GM12878 (cell line): Measurements from ENCODE around the gene USP5. TPM values are rescaled to one million over a fixed set of nuclear protein-coding genes. Genes with fewer than 3 reads are reported as not detected.

ENCODE experiments used
- ATF7 ChIP-seq: fragments of 450-650 bp; IDR thresholded peaks from 2 replicates; pipeline ENCODE4 v1.6.1; 2016; ENCODE audit warnings: low read depth, mild to moderate bottlenecking
- CHD4 ChIP-seq: fragments of 200-600 bp; sonication (generic); IDR thresholded peaks from 2 replicates; pipeline ENCODE4 v1.6.1; 2016; ENCODE audit warnings: mild to moderate bottlenecking
- CREB1 ChIP-seq: IDR thresholded peaks from 2 replicates; pipeline ENCODE4 v1.6.1; 2012; ENCODE audit warnings: low read depth, mild to moderate bottlenecking, inconsistent platforms
- E2F8 ChIP-seq: fragments of 450-650 bp; IDR thresholded peaks from 2 replicates; pipeline ENCODE4 v1.6.1; 2018; ENCODE audit warnings: mild to moderate bottlenecking, low read depth, moderate library complexity; ENCODE audit not compliant: partially characterized antibody
- GATAD2B ChIP-seq: fragments of 450-650 bp; conservative IDR thresholded peaks from 2 replicates; pipeline ENCODE4 v1.6.1; 2017; ENCODE audit warnings: low read depth, mild to moderate bottlenecking, moderate library complexity
- IKZF1 ChIP-seq: fragments of 450-650 bp; conservative IDR thresholded peaks from 2 replicates; pipeline ENCODE4 v1.6.1; 2017; ENCODE audit warnings: antibody characterized with exemption, mild to moderate bottlenecking
- MTA3 ChIP-seq: IDR thresholded peaks from 2 replicates; pipeline ENCODE4 v1.6.1; 2012; ENCODE audit warnings: low read length, inconsistent platforms, borderline replicate concordance
- POLR2A ChIP-seq: IDR thresholded peaks from 2 replicates; pipeline ENCODE4 v1.6.1; 2011; ENCODE audit warnings: low read depth, mild to moderate bottlenecking, low read length
- RB1 ChIP-seq: fragments of 450-650 bp; formaldehyde crosslinking; IDR thresholded peaks from 2 replicates; pipeline ENCODE4 v1.6.1; 2017; ENCODE audit warnings: mild to moderate bottlenecking, borderline replicate concordance
- SIN3A ChIP-seq: IDR thresholded peaks from 2 replicates; pipeline ENCODE4 v1.6.1; 2012; ENCODE audit warnings: low read depth, low read length, improper control_type of control experiment
- SKIL ChIP-seq: fragments of 450-650 bp; IDR thresholded peaks from 2 replicates; pipeline ENCODE4 v1.6.1; 2017; ENCODE audit warnings: mild to moderate bottlenecking, low read depth, inconsistent platforms; ENCODE audit not compliant: poor library complexity, severe bottlenecking
- SP1 ChIP-seq: IDR thresholded peaks from one replicate; pipeline ENCODE4 v1.6.1; 2011; ENCODE audit warnings: low read depth, low read length
- SRF ChIP-seq, 2 experiments: IDR thresholded peaks; 2 replicates each; pipeline ENCODE4 v1.6.1; 2011; ENCODE audit warnings: low read depth in 2 of 2, low read length in 2 of 2, mild to moderate bottlenecking in 1 of 2, moderate library complexity in 1 of 2
- TAF1 ChIP-seq: IDR thresholded peaks from 2 replicates; pipeline ENCODE4 v1.6.1; 2011; ENCODE audit warnings: mild to moderate bottlenecking, low read depth, low read length, borderline replicate concordance
- polyA plus RNA-seq, 11 experiments: library from polyadenylated mRNA; depleted of rRNA in 4 of 11; unstranded in 6 of 11; stranded (reverse) in 5 of 11; fragments of >200 nt; fragmentation: Nextera tagmentation in 4 of 11; fragmentation: Illumina TruSeq in 1 of 11; extraction: Ambion mirVana in 4 of 11; extraction: Trizol in 1 of 11; gene quantifications; 1 replicate in 1 of 11; 2 replicates in 10 of 11; pipeline versions ENCODE4 v1.2.1 to v1.2.3, GENCODE V29; 2011 to 2016; ENCODE audit warnings: inconsistent platforms in 2 of 11, missing spikeins in 2 of 11, low read depth in 1 of 11
- total RNA-seq, 4 experiments: library from RNA; depleted of rRNA in 3 of 4; stranded (reverse); fragments of >200 nt in 3 of 4; fragmentation: Illumina TruSeq in 1 of 4; extraction: Trizol in 1 of 4; gene quantifications; 2 replicates each; pipeline versions ENCODE4 v1.2.1 to v1.2.3, GENCODE V29; 2013 to 2021
- TF ChIP-seq, protein P1 (sequence below): IDR thresholded peaks from 2 replicates; pipeline ENCODE4 v1.6.1; 2012; ENCODE audit warnings: low read length, inconsistent platforms
- TF ChIP-seq, protein P2 (sequence below): fragments of 450-650 bp; IDR thresholded peaks from 2 replicates; pipeline ENCODE4 v1.6.1; 2016; ENCODE audit warnings: mild to moderate bottlenecking, moderate library complexity, borderline replicate concordance

Gene USP5
- total and polyA plus RNA-seq, 10 of the 15 experiments (the other 5 are each of a cell fraction or from before 2014, with no cell fraction given), result 2.5 to 124 (median 74.6) TPM

DNA sequence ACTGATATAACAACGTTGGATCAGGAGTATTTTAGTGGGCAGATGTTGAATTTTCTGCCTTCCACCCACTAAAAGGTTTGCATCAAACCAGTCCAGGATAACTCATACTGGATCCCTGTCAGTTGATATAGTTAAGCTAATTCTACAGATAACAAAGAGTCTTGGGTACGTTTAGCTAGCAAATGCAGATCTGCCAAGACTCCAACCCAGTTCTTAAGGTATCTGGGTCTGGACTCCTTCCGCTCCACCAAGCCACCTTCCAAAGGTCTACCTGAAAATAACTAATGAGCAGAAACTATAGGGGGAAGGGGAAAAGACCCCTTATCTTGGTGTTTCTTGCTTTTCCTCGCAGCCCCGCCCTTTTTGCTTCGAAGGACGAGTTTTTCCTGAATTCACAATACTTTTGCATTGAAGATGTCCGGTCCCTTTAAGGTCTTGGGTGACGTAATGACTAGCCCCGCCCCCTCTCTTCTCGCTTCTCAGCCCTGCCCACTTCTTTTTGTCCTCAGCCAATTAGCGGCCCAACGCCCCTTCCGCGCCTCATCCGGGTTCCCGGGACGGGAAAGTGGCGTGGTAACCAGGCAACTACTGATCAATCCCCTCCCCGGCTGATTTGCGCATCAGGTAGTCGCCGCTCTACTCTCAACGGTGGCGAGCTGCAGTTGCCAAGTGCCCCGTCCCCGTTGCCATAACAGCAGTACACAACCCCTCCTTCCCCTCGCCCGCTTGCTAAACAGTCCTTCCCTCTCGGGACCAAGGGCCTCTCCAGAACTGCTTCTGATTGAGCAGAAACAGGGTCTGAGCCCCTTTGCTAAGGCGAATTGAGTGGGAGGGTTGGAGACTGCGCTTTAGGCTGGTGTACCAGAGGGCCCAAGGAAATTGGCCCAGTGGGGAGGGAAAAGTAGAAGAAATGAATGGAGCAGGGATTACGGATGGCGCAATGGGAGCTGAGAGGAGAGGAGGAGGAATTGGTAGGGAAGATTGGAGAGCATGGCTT, 52.6 kb downstream of the USP5 start, which contains the start of gene LRRC23 (continued):
- TF ChIP-seq, protein P1, sequence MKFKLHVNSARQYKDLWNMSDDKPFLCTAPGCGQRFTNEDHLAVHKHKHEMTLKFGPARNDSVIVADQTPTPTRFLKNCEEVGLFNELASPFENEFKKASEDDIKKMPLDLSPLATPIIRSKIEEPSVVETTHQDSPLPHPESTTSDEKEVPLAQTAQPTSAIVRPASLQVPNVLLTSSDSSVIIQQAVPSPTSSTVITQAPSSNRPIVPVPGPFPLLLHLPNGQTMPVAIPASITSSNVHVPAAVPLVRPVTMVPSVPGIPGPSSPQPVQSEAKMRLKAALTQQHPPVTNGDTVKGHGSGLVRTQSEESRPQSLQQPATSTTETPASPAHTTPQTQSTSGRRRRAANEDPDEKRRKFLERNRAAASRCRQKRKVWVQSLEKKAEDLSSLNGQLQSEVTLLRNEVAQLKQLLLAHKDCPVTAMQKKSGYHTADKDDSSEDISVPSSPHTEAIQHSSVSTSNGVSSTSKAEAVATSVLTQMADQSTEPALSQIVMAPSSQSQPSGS, result 0 out of 2 replicates have a peak, but pooled peaks have one; percentile 76
- TF ChIP-seq POLR2A (peak; percentile 73), RB1 (no peak), TAF1 (peak; percentile 35; the same call in 1 of the 2 replicates), SKIL (no peak), IKZF1 (peak; percentile 23; the same call in 1 of the 2 replicates), GATAD2B (no peak), MTA3 (no peak), SRF (IDR thresholded peaks at IDR 0.05; ENCODE audit: low read depth in 2 of 2, low read length in 2 of 2) (0 out of 4 replicates have a peak, but pooled peaks of 1 of the 2 experiments have one; percentile 2), E2F8 (peak; percentile 65), ATF7 (peak; percentile 99), CREB1 (peak; percentile 79), CHD4 (no peak), SIN3A (peak; percentile 89), SP1 (peak; percentile 85)
- TF ChIP-seq, protein P2, sequence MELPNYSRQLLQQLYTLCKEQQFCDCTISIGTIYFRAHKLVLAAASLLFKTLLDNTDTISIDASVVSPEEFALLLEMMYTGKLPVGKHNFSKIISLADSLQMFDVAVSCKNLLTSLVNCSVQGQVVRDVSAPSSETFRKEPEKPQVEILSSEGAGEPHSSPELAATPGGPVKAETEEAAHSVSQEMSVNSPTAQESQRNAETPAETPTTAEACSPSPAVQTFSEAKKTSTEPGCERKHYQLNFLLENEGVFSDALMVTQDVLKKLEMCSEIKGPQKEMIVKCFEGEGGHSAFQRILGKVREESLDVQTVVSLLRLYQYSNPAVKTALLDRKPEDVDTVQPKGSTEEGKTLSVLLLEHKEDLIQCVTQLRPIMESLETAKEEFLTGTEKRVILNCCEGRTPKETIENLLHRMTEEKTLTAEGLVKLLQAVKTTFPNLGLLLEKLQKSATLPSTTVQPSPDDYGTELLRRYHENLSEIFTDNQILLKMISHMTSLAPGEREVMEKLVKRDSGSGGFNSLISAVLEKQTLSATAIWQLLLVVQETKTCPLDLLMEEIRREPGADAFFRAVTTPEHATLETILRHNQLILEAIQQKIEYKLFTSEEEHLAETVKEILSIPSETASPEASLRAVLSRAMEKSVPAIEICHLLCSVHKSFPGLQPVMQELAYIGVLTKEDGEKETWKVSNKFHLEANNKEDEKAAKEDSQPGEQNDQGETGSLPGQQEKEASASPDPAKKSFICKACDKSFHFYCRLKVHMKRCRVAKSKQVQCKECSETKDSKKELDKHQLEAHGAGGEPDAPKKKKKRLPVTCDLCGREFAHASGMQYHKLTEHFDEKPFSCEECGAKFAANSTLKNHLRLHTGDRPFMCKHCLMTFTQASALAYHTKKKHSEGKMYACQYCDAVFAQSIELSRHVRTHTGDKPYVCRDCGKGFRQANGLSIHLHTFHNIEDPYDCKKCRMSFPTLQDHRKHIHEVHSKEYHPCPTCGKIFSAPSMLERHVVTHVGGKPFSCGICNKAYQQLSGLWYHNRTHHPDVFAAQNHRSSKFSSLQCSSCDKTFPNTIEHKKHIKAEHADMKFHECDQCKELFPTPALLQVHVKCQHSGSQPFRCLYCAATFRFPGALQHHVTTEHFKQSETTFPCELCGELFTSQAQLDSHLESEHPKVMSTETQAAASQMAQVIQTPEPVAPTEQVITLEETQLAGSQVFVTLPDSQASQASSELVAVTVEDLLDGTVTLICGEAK, result peak; percentile 53; the same call in 1 of the 2 replicates
